Skeletal muscle satellite cell (primary cell): ENCODE results near the gene AGBL4.

ENCODE experiments used
- H3K27me3 ChIP-seq: 2 replicates; pipeline ENCODE4 v1.7.0; 2013; ENCODE audit warnings: low read length; ENCODE audit not compliant: control insufficient read depth, insufficient read depth
- H3K36me3 ChIP-seq: 2 replicates; pipeline ENCODE4 v1.7.0; 2013; ENCODE audit warnings: mild to moderate bottlenecking, control low read depth, low read length; ENCODE audit not compliant: insufficient read depth
- H3K4me1 ChIP-seq: 2 replicates; pipeline ENCODE4 v1.7.0; 2013; ENCODE audit warnings: low read length; ENCODE audit not compliant: control insufficient read depth, insufficient read depth
- H3K4me2 ChIP-seq: 2 replicates; pipeline ENCODE4 v1.7.0; 2013; ENCODE audit warnings: mild to moderate bottlenecking, low read length
- H3K4me3 ChIP-seq: 2 replicates; pipeline ENCODE4 v1.7.0; 2013; ENCODE audit warnings: low read length
- H3K9ac ChIP-seq: 2 replicates; pipeline ENCODE4 v1.7.0; 2013; ENCODE audit warnings: mild to moderate bottlenecking, low read depth, low read length, moderate library complexity
- H3K9me3 ChIP-seq: replicated peaks from 2 replicates; pipeline ENCODE4 v1.7.0; 2013; ENCODE audit warnings: mild to moderate bottlenecking, control low read depth, low read length

Gene AGBL4

GRCh38 chr1:48619539-48619938 is 1404.2 kb downstream of the AGBL4 start:
- Histone ChIP-seq H3K4me3 (peak overlapping the region; percentile 56), H3K4me2 (peak overlapping the region; percentile 72), H3K4me1 (peaks cover 3% of the 10 kb centered on the region), H3K27me3 (peaks cover 15% of the 10 kb centered on the region), H3K36me3 (no peaks in the 10 kb centered on the region), H3K9me3 (no peaks in the 10 kb centered on the region), H3K9ac (no peak overlapping the region)

- no peaks in the 10 kb centered on the region for H3K36me3 ChIP-seq
- peaks cover 3% of the 10 kb centered on the region for H3K27me3 ChIP-seq
- no peak overlapping the region for H3K4me2 ChIP-seq
- no peak overlapping the region for H3K9ac ChIP-seq
- H3K4me3 ChIP-seq: no peak overlapping the region
- H3K4me1 ChIP-seq: peaks cover 3% of the 10 kb centered on the region
- H3K9me3 ChIP-seq: no peaks in the 10 kb centered on the region
Measured at GRCh38 chr1:48617252-48617651, 1406.5 kb downstream of the AGBL4 start.

GRCh38 chr1:48616710-48617109 is 1407.0 kb downstream of the AGBL4 start:
- Histone ChIP-seq H3K4me1 (peaks cover 3% of the 10 kb centered on the region), H3K4me3 (no peak overlapping the region), H3K9me3 (no peaks in the 10 kb centered on the region), H3K36me3 (no peaks in the 10 kb centered on the region), H3K4me2 (no peak overlapping the region), H3K9ac (no peak overlapping the region), H3K27me3 (peaks cover 3% of the 10 kb centered on the region)

GRCh38 chr1:48611841-48612240 is 1411.9 kb downstream of the AGBL4 start:
- no peaks in the 10 kb centered on the region for H3K4me1 ChIP-seq
- H3K9me3 ChIP-seq: no peaks in the 10 kb centered on the region
- H3K4me2 ChIP-seq: no peak overlapping the region
- H3K4me3 ChIP-seq: no peak overlapping the region
- no peak overlapping the region for H3K9ac ChIP-seq
- H3K27me3 ChIP-seq: peaks cover 4% of the 10 kb centered on the region
- no peaks in the 10 kb centered on the region for H3K36me3 ChIP-seq

- H3K27me3 ChIP-seq: peaks cover 4% of the 10 kb centered on the region
- H3K4me3 ChIP-seq: no peak overlapping the region
- H3K9ac ChIP-seq: no peak overlapping the region
- no peaks in the 10 kb centered on the region for H3K36me3 ChIP-seq
- H3K4me2 ChIP-seq: no peak overlapping the region
- no peaks in the 10 kb centered on the region for H3K9me3 ChIP-seq
- H3K4me1 ChIP-seq: no peaks in the 10 kb centered on the region
Measured at GRCh38 chr1:48610628-48611542, 1412.9 kb downstream of the AGBL4 start.

GRCh38 chr1:48608882-48609281 is 1414.9 kb downstream of the AGBL4 start:
- H3K27me3 ChIP-seq: peaks cover 4% of the 10 kb centered on the region
- no peaks in the 10 kb centered on the region for H3K36me3 ChIP-seq
- no peaks in the 10 kb centered on the region for H3K4me1 ChIP-seq
- no peaks in the 10 kb centered on the region for H3K9me3 ChIP-seq
- H3K4me3 ChIP-seq: no peak overlapping the region
- H3K9ac ChIP-seq: no peak overlapping the region
- H3K4me2 ChIP-seq: no peak overlapping the region

- Histone ChIP-seq H3K9ac (no peak overlapping the region), H3K9me3 (no peaks in the 10 kb centered on the region), H3K4me3 (no peak overlapping the region), H3K36me3 (no peaks in the 10 kb centered on the region), H3K4me2 (no peak overlapping the region), H3K4me1 (no peaks in the 10 kb centered on the region), H3K27me3 (peaks cover 4% of the 10 kb centered on the region)
Measured at GRCh38 chr1:48603222-48603621, 1420.5 kb downstream of the AGBL4 start.

- Histone ChIP-seq H3K9me3 (no peaks in the 10 kb centered on the region), H3K4me2 (no peak overlapping the region), H3K9ac (no peak overlapping the region), H3K4me3 (no peak overlapping the region), H3K4me1 (no peaks in the 10 kb centered on the region), H3K27me3 (no peaks in the 10 kb centered on the region), H3K36me3 (no peaks in the 10 kb centered on the region)
Measured at GRCh38 chr1:48602349-48602748, 1421.4 kb downstream of the AGBL4 start.

- Histone ChIP-seq H3K36me3 (no peaks in the 10 kb centered on the region), H3K4me3 (no peak overlapping the region), H3K9me3 (no peaks in the 10 kb centered on the region), H3K4me2 (no peak overlapping the region), H3K9ac (no peak overlapping the region), H3K4me1 (no peaks in the 10 kb centered on the region), H3K27me3 (no peaks in the 10 kb centered on the region)
Measured at GRCh38 chr1:48600182-48600581, 1423.6 kb downstream of the AGBL4 start.

- no peak overlapping the region for H3K4me3 ChIP-seq
- no peak overlapping the region for H3K9ac ChIP-seq
- H3K9me3 ChIP-seq: no peaks in the 10 kb centered on the region
- no peaks in the 10 kb centered on the region for H3K27me3 ChIP-seq
- H3K4me2 ChIP-seq: no peak overlapping the region
- no peaks in the 10 kb centered on the region for H3K4me1 ChIP-seq
- H3K36me3 ChIP-seq: no peaks in the 10 kb centered on the region
Measured at GRCh38 chr1:48597663-48598062, 1426.1 kb downstream of the AGBL4 start.

- Histone ChIP-seq H3K4me1 (no peaks in the 10 kb centered on the region), H3K36me3 (no peaks in the 10 kb centered on the region), H3K4me2 (no peak overlapping the region), H3K9me3 (no peaks in the 10 kb centered on the region), H3K4me3 (no peak overlapping the region), H3K9ac (no peak overlapping the region), H3K27me3 (no peaks in the 10 kb centered on the region)
Measured at GRCh38 chr1:48596046-48596445, 1427.7 kb downstream of the AGBL4 start.

GRCh38 chr1:48595613-48596012 is 1428.1 kb downstream of the AGBL4 start:
- no peak overlapping the region for H3K4me3 ChIP-seq
- H3K4me1 ChIP-seq: no peaks in the 10 kb centered on the region
- no peak overlapping the region for H3K4me2 ChIP-seq
- H3K36me3 ChIP-seq: no peaks in the 10 kb centered on the region
- H3K9ac ChIP-seq: no peak overlapping the region
- H3K27me3 ChIP-seq: no peaks in the 10 kb centered on the region
- H3K9me3 ChIP-seq: no peaks in the 10 kb centered on the region
